SK-N-SH (cell line): ENCODE results near the gene QSOX2.

Experiments used
- GATA2 ChIP-seq: sonication (generic); formaldehyde crosslinking; IDR thresholded peaks from 2 replicates; pipeline ENCODE4 v1.5.0; 2020; ENCODE audit warnings: mild to moderate bottlenecking, missing genetic modification reagents
- TCF12 ChIP-seq: IDR thresholded peaks from 2 replicates; pipeline ENCODE4 v1.4.0; 2012
- TF ChIP-seq, protein P1 (sequence below): fragments of 200-600 bp; sonication (generic); IDR thresholded peaks from 2 replicates; pipeline ENCODE4 v1.6.1; 2017; ENCODE audit warnings: antibody characterized with exemption, mild to moderate bottlenecking, moderate library complexity

DNA sequence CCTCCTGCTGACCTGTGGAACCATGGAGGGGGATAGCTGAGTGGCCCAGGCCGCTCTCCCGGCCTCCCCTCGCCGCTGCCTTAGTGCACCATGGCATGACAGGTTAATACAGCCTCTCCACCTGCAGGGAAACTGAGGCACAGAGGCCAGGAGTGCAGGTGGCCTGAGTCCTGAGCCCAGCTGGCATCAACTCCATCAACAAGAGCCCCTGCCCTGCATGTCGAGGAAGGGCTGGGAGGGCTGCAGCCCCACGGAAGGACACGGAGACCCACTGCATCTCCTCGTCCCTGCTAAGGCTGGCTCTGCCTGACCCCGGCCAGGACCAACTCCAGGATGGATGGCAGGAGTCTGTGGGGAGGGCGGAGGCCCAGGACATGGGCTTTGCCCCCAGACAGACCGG is 31.1 kb upstream of the QSOX2 start:
- TF ChIP-seq GATA2 (no peak), TCF12 (no peak)
- TF ChIP-seq, protein P1, sequence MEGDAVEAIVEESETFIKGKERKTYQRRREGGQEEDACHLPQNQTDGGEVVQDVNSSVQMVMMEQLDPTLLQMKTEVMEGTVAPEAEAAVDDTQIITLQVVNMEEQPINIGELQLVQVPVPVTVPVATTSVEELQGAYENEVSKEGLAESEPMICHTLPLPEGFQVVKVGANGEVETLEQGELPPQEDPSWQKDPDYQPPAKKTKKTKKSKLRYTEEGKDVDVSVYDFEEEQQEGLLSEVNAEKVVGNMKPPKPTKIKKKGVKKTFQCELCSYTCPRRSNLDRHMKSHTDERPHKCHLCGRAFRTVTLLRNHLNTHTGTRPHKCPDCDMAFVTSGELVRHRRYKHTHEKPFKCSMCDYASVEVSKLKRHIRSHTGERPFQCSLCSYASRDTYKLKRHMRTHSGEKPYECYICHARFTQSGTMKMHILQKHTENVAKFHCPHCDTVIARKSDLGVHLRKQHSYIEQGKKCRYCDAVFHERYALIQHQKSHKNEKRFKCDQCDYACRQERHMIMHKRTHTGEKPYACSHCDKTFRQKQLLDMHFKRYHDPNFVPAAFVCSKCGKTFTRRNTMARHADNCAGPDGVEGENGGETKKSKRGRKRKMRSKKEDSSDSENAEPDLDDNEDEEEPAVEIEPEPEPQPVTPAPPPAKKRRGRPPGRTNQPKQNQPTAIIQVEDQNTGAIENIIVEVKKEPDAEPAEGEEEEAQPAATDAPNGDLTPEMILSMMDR, result no peak
